Mesodermal cell (in vitro differentiated cells): Measurements from ENCODE around the gene MRPS17. TPM values are rescaled to one million over a fixed set of nuclear protein-coding genes. Genes with fewer than 3 reads are reported as not detected.
"Not testable (repeated sequence)": the region's sequence is repeated elsewhere in the genome, so short reads cannot be mapped to it uniquely, and the experiment has no call there.

Experiments
- H3K27ac ChIP-seq: 2 replicates; pipeline ENCODE4 v1.7.0; 2013; ENCODE audit warnings: mild to moderate bottlenecking, low read depth, low read length, moderate library complexity; ENCODE audit not compliant: severe bottlenecking
- H3K36me3 ChIP-seq: 2 replicates; pipeline ENCODE4 v1.7.1; 2013; ENCODE audit warnings: mild to moderate bottlenecking, low read length, moderate library complexity; ENCODE audit not compliant: control insufficient read depth, insufficient read depth
- H3K4me1 ChIP-seq: one replicate; pipeline ENCODE4 v1.7.1; 2013; ENCODE audit warnings: mild to moderate bottlenecking, low read length; ENCODE audit not compliant: insufficient read depth, control insufficient read depth, poor library complexity, severe bottlenecking
- H3K4me3 ChIP-seq: 2 replicates; pipeline ENCODE4 v1.7.0; 2013; ENCODE audit warnings: low read length, control low read depth, mild to moderate bottlenecking; ENCODE audit not compliant: insufficient read depth, poor library complexity, severe bottlenecking; ENCODE audit errors: extremely low read depth
- H3K9me3 ChIP-seq: 2 replicates; pipeline ENCODE4 v1.7.1; 2013; ENCODE audit warnings: mild to moderate bottlenecking, low read length, moderate library complexity; ENCODE audit not compliant: control insufficient read depth
- WGBS, 2 experiments: methylation state at CpG; one replicate each; pipeline ENCODE4 v1.1.5; 2013; ENCODE audit warnings: missing lambda C conversion rate in 2 of 2; ENCODE audit not compliant: insufficient coverage in 2 of 2; 5-methylcytosine and 5-hydroxymethylcytosine counted together
- polyA plus RNA-seq, 2 experiments: library from polyadenylated mRNA; stranded (reverse); fragments of 50-300 nt; gene quantifications; one replicate each; pipeline ENCODE4 v1.2.3, GENCODE V29; 2013

MRPS17 gene
- polyA plus RNA-seq (2013, experiment 1 of 2): 11.7 TPM
- 9.5 TPM for polyA plus RNA-seq (2013, experiment 2 of 2)

DNA sequence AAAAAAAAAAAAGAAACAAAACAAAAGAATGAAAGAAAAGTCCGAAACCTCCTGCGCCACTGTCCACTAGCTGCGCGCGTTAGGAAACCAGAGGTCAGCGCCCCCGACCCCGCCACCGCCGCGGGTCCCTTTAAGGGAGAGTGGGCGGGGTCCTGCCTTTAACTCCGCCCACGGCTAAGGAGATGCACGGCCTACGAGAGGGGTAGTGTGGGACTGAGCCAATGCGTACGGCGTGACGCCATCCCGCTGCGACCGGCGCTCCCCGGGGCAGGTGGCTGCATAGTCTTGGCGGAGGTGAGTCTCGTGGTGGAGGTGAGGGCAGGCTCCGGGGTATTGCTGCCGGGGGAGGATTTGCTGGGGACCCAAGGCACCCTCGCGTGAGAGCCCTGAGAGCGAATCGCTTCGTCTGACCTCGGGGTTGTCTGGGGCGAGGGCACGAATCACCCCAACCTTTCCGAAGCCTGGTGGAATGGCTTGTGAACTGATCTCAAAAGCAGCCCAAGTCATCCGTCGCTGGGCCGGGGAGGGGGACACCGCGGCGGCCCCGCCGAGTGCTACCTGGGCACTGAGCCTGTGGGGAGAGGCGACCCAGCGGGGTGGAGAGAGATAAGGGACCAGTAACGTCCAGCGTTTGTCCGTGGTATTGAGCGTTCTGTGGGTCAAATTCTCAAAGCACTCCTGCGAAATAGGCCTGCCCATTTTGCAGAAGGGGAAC is at the start of gene MRPS17:
Gene MRPS17, plus strand, starts transcription at position 241 of the 715 bp plus-strand sequence. CDS start 1,319 bp downstream, outside the sequence.
- Histone ChIP-seq H3K27ac (peak within 1 kb of the TSS; percentile 30), H3K4me3 (peak within 1 kb of the TSS; percentile 94), H3K4me1 (no peaks in the 10 kb centered on the region), H3K9me3 (no peaks in the 10 kb centered on the region), H3K36me3 (peaks cover 27% of the 10 kb centered on the region)
- WGBS, 2 experiments: 1% methylated on average over 41 to 48 of the region's 53 CpGs

DNA sequence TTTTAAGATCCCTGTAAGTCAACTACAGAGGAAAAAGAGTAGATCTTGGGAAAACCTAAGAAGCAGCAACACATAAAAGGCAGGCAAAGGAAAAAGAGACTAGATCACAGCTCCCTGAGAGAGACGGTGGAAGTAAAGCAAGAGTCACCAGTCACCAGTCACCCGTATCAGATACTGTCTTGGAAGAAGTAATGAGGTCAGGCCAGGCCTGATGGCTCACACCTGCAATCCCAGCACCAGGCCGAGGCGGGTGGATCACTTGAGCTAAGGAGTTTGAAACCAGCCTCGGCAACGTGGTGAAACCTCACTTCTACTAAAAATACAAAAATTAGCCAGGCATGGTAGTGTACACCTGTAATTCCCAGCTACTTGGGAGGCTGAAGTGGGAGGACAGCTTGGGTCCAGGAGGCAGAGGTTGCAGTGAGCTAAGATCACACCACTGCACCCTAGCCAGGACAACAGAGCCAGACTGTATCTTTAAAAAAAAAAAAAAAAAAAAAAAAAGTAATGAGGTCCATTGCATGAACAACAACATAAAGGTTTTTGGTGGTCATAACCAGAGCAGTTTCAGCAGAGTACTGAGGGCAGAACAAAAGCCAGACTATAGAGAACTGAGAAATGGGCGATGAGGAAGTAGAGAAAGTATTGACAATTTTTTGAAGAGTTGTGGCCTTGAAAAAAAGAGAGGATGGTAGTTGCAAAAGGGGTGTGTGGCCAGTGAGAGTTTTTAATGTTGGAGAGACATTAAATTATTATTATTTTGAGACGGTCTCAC is 47.5 kb upstream of the MRPS17 start:
- H3K4me3 ChIP-seq: no peak overlapping the region
- H3K36me3 ChIP-seq: peaks cover 40% of the 10 kb centered on the region
- H3K27ac ChIP-seq: no peak overlapping the region
- 88 to 94% methylated on average over 4 to 5 of the region's 8 CpGs for WGBS, 2 experiments
- H3K9me3 ChIP-seq: peaks cover 3% of the 10 kb centered on the region
- H3K4me1 ChIP-seq: no peaks in the 10 kb centered on the region

- peaks cover 51% of the 10 kb centered on the region for H3K36me3 ChIP-seq
Measured at GRCh38 chr7:55912748-55913158, 38.9 kb upstream of the MRPS17 start.

DNA sequence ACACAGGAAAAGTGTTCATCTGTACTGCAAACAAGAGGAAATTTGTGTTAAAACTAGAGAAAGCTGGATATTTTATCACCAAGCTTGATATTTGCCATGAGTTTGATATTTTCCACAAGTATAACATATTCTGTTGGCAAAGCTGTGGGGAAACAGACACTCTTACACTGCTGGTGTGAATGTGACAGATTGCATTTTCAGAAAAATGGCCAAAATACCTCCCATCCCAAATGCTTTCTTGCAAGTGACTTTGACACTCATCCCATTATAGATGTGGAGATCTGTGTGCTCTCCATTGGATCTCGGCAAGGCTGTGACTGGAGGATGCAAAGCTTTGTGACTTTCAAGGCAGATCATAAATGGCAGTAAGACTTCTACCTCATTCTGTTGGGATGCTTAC is 33.9 kb upstream of the MRPS17 start:
- Histone ChIP-seq H3K27ac (no peak overlapping the region), H3K36me3 (peaks cover 54% of the 10 kb centered on the region), H3K4me3 (no peak overlapping the region), H3K4me1 (no peaks in the 10 kb centered on the region), H3K9me3 (no peaks in the 10 kb centered on the region)
- WGBS, 2 experiments: 83 to 100% methylated on average over 1 of the region's 1 CpG

More at GRCh38 chr7:55912748-55913158, 38.9 kb upstream of the MRPS17 start:
- 80 to 89% methylated on average over 1 to 2 of the region's 3 CpGs for WGBS, 2 experiments
- H3K27ac ChIP-seq: peak overlapping the region; percentile 2
- peaks cover 7% of the 10 kb centered on the region for H3K4me1 ChIP-seq
- H3K9me3 ChIP-seq: no peaks in the 10 kb centered on the region
- no peak overlapping the region for H3K4me3 ChIP-seq

DNA sequence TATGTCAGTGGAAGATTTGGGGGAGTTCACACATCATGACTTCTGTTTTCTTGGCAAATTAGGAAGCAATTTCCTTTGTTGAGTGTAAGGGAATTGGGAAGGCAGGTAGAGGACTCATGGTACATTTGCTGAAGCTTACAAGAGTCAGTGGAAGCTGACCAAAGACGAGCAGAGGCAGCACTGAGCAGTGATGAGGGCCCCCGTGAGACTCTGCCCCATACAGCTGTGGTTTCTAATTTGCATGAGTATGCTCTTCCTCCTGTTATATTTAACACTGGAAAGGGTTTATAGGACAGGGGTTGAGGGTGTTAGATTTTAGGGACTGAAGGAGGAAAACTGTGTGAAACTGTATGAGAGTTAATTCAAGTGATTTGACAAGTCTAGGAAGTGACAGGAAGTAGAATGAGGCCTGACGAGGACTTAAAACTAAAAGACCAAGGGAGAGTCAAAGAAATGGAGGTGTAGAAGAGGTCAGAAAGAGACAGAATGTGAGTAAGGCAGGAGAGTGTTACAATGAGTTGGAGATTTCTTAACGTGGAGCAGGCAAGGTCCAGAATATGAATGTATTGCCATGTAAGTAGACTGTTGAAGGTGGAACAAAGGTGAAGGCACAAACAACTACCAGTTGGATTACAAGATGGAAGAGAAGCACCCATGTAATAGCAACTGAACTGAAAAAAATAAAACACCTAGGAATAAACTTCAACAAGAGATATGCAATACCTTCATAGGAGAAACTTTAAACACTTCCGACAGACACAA is 23.5 kb upstream of the MRPS17 start:
- Histone ChIP-seq H3K4me3 (no peak overlapping the region), H3K9me3 (no peaks in the 10 kb centered on the region), H3K36me3 (peaks cover 24% of the 10 kb centered on the region), H3K27ac (no peak overlapping the region), H3K4me1 (no peaks in the 10 kb centered on the region)
- WGBS, 2 experiments: 83 to 92% methylated on average over 3 to 5 of the region's 5 CpGs

DNA sequence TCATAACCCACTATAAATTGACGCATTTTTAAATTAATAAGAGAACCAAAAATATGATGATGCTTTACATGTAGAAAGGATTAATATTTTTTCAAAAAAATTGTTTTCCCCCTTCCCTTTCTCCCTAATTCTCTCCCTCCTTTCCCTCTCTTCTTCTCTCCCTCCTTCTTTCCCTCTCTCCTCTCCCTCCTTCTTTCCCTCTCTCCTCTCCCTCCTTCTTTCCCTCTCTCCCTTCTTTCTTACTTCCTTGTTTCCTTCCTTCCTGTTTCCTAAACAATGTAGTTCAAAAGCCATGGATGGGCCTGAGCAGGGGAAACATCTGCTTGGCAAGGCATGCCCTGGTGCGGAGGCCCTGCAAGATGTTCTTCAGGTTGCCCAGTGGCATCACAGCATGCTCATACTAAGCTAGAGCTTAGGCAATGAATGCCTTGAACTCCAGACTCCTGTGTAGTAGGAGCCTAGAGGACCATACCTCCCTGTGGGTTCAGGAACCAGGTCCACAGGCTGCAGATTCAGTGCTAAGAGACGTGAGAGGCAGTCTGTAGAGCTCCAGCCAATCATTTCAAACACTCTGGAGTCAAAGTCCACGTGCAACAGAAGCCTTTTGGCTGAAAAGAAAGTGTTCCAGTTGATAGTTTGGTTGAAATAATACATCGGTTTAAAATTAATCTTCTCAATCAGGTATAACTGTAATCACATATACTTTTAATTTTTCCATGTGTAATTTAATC is 20.1 kb upstream of the MRPS17 start:
- 90 to 100% methylated on average over 2 of the region's 5 CpGs for WGBS, 2 experiments
- Histone ChIP-seq H3K27ac (no peak overlapping the region), H3K4me3 (no peak overlapping the region), H3K36me3 (peaks cover 6% of the 10 kb centered on the region), H3K9me3 (peaks cover 5% of the 10 kb centered on the region), H3K4me1 (no peaks in the 10 kb centered on the region)

GRCh38 chr7:55939514-55940123 is 12.1 kb upstream of the MRPS17 start:
- no peaks in the 10 kb centered on the region for H3K4me1 ChIP-seq
- peaks cover 13% of the 10 kb centered on the region for H3K36me3 ChIP-seq
- H3K27ac ChIP-seq: no peak overlapping the region
- 94% methylated on average over 3 of the region's 7 CpGs; no CpG with 5 or more reads in 1 of the 2 experiments for WGBS, 2 experiments
- no peak overlapping the region for H3K4me3 ChIP-seq
- peaks cover 33% of the 10 kb centered on the region for H3K9me3 ChIP-seq

DNA sequence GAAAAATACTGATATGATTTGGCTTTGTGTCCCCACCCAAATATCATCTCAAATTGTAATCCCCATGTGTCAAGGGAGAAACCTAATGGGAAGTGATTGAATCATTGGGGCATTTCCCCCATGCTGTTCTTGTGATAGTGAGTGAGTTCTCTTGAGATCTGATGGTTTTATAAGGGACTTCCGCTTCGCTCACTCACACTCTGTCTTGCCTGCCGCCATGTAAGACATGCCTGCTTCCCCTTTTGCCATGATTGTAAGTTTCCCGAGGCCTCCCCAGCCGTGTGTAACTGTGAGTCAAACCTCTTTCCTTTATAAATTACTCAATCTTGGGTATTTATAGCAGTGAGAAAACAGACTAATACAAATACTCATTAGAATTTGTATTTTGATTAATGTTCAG is 5.1 kb upstream of the MRPS17 start:
- Histone ChIP-seq H3K9me3 (peaks cover 7% of the 10 kb centered on the region), H3K36me3 (no peaks in the 10 kb centered on the region), H3K4me1 (no peaks in the 10 kb centered on the region), H3K4me3 (no peak overlapping the region), H3K27ac (no peak overlapping the region)
- 96 to 100% methylated on average over 2 to 4 of the region's 5 CpGs for WGBS, 2 experiments

- H3K27ac ChIP-seq, H3K9me3 ChIP-seq, H3K4me1 ChIP-seq: not testable (repeated sequence)
- Histone ChIP-seq H3K4me3 (peak overlapping the region; percentile 94), H3K36me3 (peaks cover 27% of the 10 kb centered on the region)
- WGBS, 2 experiments: 39 to 41% methylated on average over 18 to 19 of the region's 19 CpGs
Measured at GRCh38 chr7:55952352-55952671, 635 bp downstream of the MRPS17 start.
